ENCODE data around the gene PLA2G5. TPM values are rescaled to one million over a fixed set of nuclear protein-coding genes. Genes with fewer than 3 reads are reported as not detected.

PLA2G5 gene
- total RNA-seq, 4 donors from 2014 or later = 0.78 to 4.0 TPM; not detected in 2

DNA sequence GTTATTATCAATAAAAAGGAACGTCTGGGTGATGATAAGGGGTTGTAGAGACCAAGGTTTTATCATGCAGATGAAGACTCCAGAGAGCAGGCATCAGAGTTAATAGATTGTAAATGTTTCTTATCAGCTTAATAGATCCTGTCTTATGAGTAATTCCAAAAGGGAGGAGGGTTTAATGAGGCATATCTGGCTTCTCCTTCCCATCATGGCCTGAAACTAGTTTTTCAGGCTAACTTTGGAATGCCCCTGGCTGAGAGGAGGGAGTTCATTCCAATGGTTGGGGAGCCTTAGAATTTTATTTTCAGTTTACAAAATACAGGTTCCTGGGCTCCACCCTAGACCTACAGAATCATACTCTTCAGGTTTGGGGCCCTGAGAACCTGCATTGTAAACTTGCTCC is 35.9 kb downstream of the PLA2G5 start:
- TF ChIP-seq, protein P1, sequence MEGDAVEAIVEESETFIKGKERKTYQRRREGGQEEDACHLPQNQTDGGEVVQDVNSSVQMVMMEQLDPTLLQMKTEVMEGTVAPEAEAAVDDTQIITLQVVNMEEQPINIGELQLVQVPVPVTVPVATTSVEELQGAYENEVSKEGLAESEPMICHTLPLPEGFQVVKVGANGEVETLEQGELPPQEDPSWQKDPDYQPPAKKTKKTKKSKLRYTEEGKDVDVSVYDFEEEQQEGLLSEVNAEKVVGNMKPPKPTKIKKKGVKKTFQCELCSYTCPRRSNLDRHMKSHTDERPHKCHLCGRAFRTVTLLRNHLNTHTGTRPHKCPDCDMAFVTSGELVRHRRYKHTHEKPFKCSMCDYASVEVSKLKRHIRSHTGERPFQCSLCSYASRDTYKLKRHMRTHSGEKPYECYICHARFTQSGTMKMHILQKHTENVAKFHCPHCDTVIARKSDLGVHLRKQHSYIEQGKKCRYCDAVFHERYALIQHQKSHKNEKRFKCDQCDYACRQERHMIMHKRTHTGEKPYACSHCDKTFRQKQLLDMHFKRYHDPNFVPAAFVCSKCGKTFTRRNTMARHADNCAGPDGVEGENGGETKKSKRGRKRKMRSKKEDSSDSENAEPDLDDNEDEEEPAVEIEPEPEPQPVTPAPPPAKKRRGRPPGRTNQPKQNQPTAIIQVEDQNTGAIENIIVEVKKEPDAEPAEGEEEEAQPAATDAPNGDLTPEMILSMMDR (IDR thresholded peaks at IDR 0.05) = no peak
- TF ChIP-seq POLR2A (IDR thresholded peaks at IDR 0.05) = no peak
- intact Hi-C loops (cut with DNase I; ENCODE audit: low total_unique reads) = no loop called here
- H3K4me3 ChIP-seq (ENCODE audit: low read depth, poor library complexity, severe bottlenecking) = no peak overlapping the region
- no peak for DNase-seq (ENCODE audit: low spot score in 2 of 2)
- WGBS, 2 donors = 30 to 54% methylated on average over 1 of the region's 1 CpG

DNA sequence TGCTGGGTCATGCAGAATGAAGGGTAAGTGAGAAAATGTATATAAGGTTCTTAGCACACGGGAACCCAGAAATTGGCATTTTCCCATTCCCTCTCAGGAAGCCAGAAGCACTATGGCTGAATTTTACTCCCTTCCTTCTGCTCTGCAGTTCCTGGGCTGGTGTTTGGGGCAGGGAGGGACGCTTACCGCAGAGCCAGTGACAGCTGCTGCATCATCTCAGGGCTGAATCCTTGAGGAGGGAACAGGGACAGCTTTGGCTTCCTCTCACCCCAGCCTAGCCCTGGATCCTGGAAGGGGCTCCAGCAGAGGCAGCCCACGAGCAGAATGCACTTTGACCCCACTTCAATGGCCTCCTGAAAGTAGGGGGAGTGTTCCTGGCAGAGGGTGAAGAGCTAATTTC is 37.4 kb downstream of the PLA2G5 start:
- 70 to 74% methylated on average over 4 of the region's 4 CpGs for WGBS, 2 donors
- intact Hi-C loops (cut with DNase I; ENCODE audit: low total_unique reads) = no loop called here

DNA sequence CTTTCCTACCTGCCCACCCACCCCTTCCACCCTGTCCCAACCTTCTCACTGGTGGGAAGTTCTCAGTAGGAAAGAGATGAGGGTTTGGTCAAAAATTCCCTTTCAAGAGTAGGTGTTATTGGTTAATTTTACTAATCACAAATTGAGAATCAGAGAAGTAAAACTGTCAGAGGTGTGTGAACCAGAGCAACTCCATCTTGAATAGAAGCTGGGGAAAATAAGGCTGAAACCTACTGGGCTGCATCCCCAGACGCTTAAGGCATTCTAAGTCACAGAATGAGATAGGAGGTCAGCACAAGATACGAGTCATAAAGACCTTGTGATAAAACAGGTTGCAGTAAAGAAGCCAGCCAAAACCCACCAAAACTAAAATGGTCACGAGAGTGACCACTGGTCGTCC is 37.8 kb downstream of the PLA2G5 start:
- no peak for DNase-seq (ENCODE audit: low spot score in 2 of 2)
- no peak overlapping the region for H3K4me3 ChIP-seq (ENCODE audit: low read depth, poor library complexity, severe bottlenecking)
- WGBS, 2 donors = 70 to 81% methylated on average over 4 of the region's 4 CpGs
- no peak for TF ChIP-seq POLR2A (IDR thresholded peaks at IDR 0.05)
- TF ChIP-seq, protein P1 (IDR thresholded peaks at IDR 0.05) = no peak
- intact Hi-C loops (cut with DNase I; ENCODE audit: low total_unique reads) = no loop called here

More for the DNA sequence above, 37.4 kb downstream of the PLA2G5 start:
- no peak overlapping the region for H3K4me3 ChIP-seq (ENCODE audit: low read depth, poor library complexity, severe bottlenecking)
- DNase-seq (ENCODE audit: low spot score in 2 of 2) = no peak
- TF ChIP-seq POLR2A (IDR thresholded peaks at IDR 0.05) = no peak
- TF ChIP-seq, protein P1 (IDR thresholded peaks at IDR 0.05) = no peak

DNA sequence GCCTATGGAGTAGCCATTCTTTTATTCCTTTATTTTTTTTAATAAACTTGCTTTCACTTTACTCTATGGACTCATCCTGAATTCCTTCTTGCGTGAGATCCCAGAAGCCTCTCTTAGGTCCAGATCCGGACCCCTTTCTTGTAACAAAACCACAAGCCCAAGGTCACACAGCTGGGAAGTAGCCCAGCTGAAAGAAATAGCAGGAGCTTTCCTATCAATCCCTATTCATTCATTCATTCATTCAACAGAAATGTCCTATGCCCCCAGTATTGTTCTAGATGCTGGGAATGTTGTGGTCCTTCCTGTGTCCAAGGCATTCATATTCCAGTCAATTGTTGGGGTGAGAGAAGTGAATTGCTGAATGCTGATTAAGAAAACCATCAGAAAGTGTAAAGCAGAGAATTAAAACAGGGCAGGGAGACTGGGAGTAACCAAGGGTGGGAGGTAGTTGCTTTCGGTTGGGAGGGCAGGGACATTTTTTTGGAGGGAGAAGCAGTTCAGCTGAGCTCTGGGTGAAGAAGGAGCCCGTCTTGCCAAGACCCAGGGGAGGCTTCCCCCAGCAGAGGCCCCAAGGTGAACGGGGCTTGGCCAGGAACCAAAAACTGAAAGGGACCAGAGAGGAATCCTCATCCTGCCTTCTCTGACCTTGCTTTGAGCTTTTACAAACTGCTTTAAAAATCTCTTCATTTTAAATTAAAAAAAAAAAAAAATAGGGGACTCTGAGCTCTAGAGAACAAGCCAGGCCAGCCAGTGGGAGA is 38.6 kb downstream of the PLA2G5 start:
- TF ChIP-seq, protein P1 (IDR thresholded peaks at IDR 0.05) = no peak
- TF ChIP-seq POLR2A (IDR thresholded peaks at IDR 0.05) = no peak
- 50 to 55% methylated on average over 5 of the region's 5 CpGs for WGBS, 2 donors
- intact Hi-C loops (cut with DNase I; ENCODE audit: low total_unique reads) = no loop called here
- H3K4me3 ChIP-seq (ENCODE audit: low read depth, poor library complexity, severe bottlenecking) = no peak overlapping the region
- no peak for DNase-seq (ENCODE audit: low spot score in 2 of 2)

DNA sequence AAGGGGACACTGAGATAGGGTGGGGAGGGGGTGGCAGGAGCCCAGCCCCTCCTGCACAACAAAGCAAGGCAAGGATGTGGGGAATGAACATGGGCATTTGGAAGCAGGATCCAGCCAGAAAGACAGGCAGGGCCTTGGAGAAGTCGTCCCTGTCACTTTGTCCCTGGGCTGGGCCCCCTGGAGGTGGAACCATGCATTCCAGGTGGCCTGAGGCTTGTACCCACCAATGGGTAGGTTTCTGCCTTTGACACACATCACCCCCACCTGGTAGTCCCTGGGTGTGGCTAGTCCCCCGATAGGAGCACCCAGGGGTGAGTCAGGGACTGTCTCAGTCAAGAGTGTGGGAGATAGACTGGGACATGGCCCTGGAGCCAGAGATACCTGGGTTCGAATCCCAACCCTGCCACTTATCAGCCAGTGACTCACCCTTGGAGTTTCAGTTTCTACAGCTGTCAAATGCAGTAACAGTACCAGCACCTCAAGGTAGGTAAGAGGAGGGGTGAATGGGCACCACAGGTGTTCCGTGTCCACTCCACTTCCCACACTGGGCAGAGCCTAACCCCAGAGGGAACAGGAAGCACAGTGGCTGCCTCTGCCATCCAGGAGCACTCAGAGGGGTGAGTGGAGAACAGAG is 39.3 kb downstream of the PLA2G5 start:
- WGBS, 2 donors = 55 to 71% methylated on average over 4 of the region's 4 CpGs

More for the DNA sequence above, 39.3 kb downstream of the PLA2G5 start:
- no peak overlapping the region for H3K4me3 ChIP-seq (ENCODE audit: low read depth, poor library complexity, severe bottlenecking)
- no peak for TF ChIP-seq POLR2A (IDR thresholded peaks at IDR 0.05)
- TF ChIP-seq, protein P1 (IDR thresholded peaks at IDR 0.05) = no peak
- intact Hi-C loops (cut with DNase I; ENCODE audit: low total_unique reads) = no loop called here
- no peak for DNase-seq (ENCODE audit: low spot score in 2 of 2)

Measured in lower leg skin (tissue), 4 donors.